Fibroblast of skin of scalp (primary cell): ENCODE data around the gene ZBTB20.
"Not testable (repeated sequence)": the region's sequence is repeated elsewhere in the genome, so short reads cannot be mapped to it uniquely, and the experiment has no call there.

Experiments used
- DNase-seq: peaks from one replicate; pipeline ENCODE4 v3.0.0-alpha.2; 2013

ZBTB20 gene

DNA sequence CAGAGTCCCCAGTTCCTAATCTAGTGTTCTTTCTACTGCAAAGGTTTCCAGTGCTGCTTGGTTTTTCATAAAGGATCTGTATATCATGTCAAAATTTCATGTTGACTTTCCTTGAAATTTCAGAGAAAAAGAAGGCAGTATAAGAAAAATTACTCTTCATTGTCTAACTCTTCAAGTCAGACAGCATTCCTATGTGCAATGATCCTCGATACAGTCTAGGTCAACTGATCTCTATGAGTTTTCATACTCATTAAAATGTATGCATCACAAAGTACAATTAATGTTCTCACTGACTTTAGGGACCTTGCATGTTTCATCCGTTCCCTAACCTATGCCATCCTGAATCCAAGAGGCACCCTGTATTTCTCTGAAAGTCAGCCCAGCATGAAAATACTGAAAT, 317.3 kb downstream of the ZBTB20 start:
- DNase-seq: no peak

DNA sequence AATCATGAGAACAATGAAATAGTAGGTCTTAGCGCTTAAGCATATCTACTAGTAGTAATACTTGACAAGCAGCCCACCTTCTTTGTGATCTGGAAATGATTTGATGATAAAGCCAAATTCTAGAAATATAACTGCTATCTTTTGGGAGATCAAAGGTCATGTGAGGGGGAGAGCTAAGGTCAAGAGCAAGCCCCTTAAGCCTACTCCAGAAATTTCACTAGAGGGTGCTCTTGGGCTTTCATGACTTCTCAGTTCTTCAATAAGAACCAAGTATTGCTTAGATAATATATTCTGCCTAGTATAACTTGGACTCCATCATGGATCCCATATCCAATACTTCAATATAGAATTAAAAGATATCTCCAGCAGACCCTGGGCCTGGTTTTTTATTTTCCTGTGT, 319.6 kb downstream of the ZBTB20 start:
- DNase-seq: peak; percentile 52

DNA sequence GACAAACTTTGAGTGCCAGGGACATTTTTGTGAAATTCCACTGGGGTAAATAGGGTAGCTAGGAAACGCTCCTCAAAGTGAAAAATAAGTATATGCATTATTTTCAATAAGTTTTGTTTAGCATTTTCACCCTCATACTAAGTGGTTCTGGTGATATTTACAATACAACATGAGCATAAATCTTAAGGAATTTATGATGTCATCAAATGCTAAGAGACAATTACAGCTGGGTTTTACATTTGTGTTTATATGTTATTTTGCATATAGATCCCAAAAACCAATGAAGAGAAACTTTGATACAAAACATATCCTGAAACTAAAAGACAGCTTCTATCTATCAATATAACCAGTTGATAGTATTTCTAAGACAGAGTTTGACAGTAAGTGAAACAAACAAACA, 323.1 kb downstream of the ZBTB20 start:
- no peak for DNase-seq

DNA sequence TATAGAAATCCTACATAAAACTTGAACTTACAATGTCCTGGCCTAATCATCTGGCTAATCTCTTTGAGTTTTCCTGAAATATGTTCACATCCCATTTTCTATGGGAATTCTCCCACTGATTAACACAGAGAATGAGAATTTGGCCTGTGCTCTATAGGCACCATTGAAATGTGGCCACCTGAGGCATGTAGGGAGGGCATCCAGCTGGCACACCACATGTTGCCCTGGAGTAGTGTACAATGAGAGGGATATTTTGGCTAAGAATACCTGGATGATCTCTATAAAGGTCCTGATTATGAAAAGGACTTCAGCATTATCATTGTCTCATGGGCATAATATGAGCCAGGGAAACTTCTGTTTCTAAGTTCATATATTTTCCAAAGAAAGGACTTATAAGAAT, 324.0 kb downstream of the ZBTB20 start:
- DNase-seq: no peak

DNA sequence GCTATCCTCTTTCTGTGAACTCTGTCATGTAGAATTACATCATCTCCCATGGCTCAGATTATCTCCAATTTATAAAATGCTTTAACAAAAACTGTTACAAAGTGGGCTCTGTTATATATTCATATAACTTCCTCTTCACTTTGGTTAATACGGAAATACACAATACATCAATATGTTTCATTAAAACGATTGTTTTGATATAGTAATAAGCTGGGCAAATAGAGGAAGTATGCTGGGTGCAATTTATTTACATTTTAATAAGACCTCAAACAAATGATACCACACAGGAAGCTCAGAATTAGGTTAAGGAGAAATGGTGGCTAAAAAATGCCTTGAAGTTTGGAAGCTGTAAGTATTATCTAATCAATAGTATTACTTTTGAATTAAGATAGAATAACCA, 331.0 kb downstream of the ZBTB20 start:
- DNase-seq: no peak

DNA sequence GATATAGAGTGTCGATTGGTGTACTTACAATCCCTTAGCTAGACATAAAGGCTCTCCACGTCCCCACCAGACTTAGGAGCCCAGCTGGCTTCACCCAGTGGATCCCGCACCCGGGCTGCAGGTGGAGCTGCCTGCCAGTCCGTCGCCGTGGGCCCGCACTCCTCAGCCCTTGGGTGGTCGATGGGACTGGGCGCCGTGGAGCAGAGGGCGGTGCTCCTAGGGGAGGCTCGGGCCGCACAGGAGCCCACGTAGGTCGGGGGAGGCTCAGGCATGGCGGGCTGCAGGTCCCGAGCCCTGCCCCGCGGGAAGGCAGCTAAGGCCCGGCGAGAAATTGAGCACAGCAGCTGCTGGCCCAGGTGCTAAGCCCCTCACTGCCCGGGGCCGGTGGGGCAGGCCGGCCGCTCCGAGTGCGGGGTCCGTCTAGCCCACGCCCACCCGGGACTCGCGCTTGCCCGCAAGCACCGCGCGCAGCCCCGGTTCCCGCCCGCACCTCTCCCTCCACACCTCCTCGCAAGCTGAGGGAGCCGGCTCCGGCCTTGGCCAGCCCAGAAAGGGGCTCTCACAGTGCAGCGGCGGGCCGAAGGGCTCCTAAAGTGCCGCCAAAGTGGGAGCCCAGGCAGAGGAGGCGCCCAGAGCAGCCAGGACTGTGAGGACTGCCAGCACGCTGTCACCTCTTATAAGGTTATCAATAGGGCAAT, 334.4 kb downstream of the ZBTB20 start:
- DNase-seq: not testable (repeated sequence)

DNA sequence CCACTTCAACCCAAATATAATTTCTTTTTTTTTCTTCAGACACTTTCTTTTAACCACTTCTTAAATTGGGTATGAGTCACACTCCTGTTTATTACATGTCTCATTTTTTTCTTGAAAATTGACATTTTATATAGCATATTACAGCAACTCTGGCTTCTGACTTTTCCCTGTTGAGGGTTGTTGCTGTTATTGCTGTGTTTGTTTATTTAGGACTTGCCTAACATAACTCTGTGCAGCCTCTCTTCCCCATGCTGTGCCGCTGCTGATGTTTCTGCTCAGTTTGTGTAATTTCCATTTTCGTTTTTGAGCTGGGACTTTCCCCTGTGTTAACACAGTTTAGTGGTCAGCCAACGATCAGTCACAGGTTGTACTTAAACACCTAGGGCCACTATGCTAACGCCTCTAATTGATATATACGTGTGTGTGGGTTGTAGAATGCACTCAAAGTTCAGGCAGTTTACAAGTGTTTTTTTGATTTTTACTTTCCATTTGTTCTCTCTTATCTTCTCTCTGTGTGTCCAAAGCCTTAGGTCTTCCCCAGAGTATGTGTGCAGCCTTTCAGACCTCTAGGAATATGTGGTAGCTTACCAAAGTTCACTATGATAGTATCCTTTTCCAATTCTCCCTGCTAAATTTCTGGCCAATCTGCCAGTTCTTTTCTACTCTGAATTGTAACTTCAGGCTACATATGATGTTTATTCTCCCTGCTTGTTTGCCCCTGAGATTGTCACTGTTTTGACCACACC, 337.2 kb downstream of the ZBTB20 start:
- DNase-seq: peak; percentile 2

DNA sequence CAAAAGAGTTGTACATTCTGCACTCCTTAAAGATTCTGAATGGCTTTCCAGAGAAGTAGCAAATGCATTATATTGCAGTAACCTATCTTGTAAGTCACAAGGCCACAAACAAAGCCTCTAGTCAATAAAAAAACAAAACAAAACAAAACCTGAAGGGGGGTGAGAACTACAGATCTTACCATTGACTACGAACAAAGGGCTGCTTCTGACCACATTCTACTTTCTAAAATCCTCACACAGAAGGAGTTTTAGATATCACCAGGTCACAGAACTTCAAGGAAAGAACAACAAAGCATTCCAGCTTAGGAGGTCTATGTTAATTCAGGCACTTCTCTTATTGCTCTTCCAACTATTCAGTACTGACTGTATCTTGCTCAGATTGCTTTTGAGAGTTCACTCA, 343.0 kb downstream of the ZBTB20 start:
- no peak for DNase-seq

DNA sequence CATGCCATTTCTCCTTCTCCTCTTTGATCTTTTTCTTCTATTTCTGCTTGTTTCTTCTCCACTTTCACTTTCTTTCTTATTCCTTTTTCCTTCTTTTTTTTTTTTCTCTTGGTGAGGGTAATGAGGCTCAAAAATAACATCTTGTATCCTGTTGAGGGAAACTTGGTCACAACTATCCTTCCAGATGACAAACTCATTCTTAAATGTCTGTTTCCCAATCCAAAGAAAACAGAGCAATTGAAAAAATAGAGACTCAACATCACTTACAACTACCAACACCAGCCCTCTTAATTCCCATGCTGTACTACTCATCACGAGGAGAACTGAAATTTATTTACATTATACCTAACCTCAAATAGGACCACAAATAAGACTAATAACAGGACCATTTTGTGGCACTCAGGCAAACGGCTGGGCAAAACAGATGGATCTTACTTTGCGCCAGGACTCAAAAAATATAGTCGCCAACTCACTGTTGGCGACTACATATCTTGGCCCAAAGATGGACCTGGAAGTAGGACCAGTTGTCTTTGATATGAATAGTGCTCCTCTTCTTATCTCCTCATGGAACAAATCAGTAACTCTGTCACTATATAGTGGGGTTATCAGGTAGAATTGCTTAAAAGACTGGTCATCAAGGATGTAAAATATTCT, 343.9 kb downstream of the ZBTB20 start:
- DNase-seq: no peak

DNA sequence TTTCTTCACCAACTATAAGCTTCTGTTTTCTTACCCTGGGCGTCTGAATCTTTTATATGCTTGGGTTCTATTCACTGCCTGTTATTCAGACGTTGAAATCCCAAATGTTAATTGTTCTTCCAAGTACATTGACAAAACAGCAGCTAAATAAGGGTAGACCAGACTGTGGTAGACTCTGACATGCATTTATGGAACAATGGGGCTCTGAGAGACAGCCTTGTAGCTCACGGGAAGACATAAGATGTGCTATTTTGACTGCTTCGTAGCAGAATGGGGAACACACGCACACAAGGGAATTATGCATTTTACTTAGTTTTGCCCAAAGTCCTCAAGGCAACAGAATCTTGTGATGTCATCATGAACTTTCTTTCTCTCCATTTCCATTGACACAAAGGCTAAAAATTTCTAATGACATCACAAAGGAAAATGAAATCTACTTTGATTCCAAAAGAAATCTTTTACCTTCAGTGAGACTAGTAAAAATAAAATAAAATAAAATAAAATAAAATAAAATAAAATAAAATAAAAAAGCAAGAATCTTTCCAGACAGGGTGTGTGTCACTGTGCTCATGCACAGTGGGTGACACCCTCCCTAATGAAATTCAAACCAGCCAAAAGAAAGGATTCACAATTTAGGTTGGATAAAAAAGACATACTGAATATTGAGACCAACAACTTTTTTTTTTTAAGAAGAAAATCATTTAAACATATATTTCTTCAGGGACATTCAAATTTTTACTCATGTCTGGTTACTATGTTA, 346.6 kb downstream of the ZBTB20 start:
- DNase-seq: peak; percentile 3

DNA sequence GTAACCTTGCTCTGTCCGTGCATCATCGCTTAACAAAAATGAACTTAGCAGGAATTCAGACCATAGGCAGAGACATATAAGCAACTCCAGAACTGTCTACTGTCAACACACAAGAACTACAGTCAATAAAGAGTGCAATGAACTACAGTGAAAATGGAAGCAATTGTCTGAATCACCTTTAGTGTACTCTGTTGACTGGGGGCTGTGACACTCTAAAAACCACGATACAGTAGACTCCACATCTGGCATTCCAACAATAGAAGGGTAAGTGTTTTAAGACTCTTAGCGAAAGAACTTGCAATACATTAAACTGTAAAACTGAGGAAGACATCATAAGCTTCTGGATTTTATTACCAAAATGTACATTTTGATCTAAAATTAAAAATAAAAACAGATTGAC, 347.3 kb downstream of the ZBTB20 start:
- no peak for DNase-seq

DNA sequence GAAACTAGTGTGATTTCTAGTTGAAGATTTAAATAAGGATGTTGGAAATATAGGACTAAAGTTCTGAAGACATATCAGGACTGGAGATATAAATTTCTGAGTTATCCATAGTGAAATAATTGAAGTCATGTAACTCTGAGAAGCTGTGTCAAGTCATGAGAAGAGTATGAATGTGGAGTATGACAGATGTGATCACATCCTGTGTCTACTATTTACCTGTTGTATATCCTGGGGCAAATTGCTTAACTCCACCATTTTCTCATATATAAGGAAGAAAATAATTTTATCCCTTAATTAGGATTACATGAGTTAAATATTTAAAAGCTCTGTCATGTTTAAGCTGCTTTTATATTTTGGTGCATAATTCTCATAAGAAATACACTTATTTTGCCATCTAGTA, 350.3 kb downstream of the ZBTB20 start:
- DNase-seq: no peak

DNA sequence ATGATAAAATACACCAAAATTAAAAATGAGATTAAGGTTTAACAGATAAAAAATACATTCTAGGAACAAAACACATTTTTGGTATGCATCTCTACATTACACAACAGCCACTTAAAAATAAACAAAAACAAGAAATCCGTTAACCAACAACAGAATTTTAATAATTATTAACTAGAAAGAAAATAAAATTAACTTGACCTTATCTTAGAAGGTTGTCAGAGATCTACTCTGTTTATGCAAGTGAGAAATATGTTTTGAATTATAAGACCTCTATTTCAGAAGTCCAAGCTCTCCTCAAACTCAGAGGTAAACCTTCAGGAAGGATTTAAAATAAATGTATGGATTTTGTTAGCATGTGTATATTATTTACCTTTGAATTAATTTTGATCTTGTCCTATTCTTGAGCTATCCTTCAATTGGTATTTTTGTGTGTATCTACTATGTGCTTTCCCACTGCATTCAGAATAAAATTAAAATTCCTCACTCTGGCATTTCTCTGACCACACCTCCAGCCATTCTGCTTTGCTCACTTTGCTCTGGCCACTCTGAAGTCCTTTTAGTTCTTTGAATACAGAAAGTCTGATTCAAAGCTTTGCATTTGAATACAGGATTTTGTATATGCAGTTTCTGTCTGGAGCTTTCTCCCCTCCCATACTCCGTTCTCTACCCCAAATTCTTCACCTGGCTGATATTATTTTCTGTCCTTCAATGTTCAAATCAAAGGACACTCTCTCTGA, 352.0 kb downstream of the ZBTB20 start:
- no peak for DNase-seq

DNA sequence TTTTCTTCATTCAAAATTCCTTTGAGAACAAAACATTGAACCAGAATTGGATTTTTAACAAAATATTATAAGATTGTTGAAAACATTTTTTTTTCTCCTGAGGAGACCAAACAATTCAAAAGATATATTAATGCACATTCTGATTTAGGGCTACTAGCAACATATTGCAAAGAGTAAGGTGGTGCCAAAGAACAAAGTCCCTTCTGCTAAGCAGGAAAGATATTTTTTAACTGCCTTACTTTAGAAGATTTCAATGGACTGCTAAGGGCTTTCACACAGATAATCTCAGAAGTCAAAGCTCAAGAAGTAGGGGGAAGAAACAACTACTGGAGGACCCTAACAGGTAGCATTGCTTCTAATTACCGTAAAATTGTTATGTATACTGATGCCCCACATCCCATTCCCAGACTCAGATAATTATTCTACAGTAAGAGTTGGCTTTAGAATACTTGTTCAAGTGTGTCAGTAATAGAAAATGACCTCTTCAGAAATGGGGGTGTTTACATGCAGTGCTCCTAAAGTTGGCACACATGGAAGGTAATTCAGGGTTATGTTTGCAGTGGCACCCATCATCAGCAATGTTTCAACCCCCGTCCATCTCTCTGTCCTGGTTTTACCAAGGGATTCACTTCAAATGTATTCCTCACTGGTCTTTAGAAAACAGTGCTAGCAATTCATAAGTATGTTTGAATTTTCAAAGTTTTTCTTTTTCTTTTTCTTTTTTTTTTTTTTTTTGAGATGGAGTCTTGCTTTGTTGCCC, 354.7 kb downstream of the ZBTB20 start:
- DNase-seq: no peak

DNA sequence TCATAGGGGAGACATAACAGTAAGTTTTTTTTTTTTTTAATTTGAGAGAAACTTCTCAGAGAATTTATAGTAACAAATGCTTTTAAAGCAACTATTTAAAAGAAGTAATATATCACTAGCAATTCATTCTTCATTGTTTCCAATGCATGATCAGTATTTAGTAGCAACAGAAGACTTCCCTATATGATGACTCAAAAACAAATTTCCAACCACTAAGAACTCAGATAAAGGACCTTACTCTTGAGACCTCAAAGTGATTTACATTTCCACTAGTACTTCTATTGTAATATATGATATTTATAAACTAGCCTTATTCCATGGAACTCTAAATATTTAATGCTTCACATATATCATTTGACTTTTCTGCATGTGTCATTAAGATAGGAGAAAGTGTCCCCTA, 356.3 kb downstream of the ZBTB20 start:
- DNase-seq: no peak

DNA sequence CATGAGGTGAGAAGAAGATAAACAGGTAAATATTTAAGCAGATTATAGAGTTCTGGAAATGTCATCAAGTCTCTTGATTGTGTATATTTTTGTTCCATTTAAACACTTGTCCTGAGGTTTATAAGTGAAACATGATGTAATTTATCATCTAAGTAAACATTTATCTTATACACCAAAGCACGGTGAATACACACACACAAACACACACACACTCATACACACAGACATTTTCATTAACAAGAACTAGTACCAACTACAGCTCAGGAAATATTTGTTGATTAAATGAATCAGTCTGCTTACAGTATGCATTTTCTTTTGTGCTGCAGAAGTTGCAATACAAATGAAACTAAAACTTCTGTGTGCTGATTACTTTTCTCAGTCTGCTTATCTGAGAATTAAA, 357.3 kb downstream of the ZBTB20 start:
- no peak for DNase-seq

DNA sequence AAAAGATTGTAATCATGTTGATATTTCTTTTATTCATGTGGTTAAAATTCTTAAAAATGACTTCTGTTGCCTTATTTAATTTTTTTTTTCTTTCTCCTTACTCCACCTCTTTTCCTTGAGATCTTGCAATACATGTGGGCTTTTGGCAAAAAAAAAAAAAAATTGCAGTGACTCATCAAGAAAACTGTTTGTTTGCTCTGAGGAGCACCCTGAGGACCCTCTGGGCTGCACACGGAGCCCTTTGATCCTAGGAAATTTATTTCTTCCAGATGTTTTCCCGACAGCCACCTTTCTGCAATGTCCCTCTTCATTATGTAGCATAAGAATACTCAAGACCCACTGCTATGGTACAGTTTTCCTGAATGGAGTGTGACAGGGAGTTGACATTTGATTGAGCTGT, 371.7 kb downstream of the ZBTB20 start:
- peak; percentile 12 for DNase-seq

DNA sequence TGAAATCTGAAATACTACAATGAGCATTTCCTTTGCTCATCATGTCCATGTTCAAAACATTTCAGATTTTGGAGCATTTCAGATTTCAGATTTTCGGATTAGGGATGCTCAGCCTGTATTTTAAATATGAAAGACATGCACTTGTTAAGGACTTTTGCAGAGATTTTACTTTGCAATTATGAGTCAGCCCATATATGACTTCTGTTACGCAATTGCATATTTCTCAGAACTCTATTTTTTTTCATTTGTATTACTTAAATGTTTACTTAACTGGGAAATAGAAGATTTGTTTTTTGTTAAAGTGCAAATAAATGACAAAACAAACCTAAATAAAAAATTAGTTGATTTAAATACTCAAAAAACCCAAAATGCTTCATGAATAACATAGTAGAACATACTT, 376.2 kb downstream of the ZBTB20 start:
- DNase-seq: peak; percentile 38

DNA sequence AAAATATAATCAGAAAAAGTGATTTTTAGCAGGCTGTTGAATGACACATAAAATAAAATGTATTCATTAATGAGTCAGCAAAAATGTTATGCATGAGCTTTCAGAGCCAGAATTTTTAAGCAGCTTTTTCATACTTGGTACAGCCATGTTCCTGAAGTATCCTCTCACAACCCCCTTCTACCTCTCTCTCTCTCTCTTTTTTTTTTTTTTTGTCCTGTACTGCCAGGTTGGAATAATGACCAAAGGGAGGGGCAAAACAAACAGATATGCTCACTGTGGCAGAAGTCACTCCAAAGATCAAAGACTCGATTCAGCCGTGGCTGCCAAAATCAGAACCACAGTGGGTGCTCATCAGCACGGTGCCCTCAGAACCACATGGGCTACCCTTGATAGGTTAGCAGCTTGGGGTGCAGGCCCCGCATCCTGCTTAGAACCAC, 383.0 kb downstream of the ZBTB20 start:
- DNase-seq: peak; percentile 47

DNA sequence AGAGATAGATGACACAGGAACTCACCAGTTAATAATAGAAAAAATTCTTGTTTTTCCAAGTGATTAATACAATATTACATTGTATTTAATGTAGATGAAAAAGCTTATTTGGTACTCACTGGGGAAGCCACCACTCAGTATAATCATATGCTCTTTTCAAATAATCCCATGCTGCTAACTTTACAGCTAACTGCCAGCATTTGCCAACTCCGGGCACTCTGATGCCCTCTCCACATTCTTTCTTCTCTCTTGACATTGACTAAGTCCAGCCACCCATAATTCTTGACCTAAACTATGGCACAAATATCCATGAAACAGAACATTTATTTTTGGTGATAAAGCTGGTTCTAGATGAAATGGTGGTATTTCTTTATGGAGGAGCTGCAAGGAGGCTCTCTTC, 384.9 kb downstream of the ZBTB20 start:
- no peak for DNase-seq

DNA sequence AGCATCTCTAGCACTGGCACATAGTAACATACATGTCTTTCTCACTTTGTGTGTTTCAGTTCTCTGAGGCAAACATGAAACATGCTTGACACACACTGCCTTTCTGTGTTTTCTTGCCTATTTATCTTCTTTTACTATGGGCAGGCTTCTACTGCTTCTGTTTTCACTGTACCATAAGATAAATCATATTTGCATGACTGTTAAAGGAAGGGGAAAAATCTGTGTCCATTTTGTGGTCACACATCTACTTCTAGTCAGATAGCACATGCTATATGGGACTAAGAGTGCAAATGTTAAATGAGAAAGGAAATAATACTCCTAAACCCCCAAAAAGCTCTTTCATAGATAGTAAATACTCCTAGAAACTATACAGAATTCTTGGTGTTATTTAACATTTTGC, 386.4 kb downstream of the ZBTB20 start:
- no peak for DNase-seq
